ENCODE measurements around the gene PRKAA2.

The PRKAA2 gene

DNA sequence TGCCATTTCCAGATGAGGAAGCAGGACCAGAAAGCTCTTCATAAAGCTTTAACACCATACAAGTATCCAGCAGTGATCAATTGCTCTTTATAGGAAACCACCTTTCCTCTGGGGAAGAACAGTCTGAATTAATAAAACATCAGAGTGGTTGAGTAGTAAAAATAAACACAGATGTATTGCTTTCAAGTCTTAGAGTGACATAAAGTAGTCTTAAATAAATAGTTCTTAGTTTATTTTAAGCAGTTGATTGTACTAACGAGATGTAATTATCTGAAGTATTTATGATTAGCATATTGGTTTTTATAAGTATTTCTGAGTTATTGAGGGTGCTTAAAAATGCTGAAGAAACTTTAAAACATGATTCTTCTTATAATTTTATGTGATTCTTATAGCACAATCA, 67.0 kb downstream of the PRKAA2 start:
- DNase-seq (ENCODE audit: low read depth, low spot score) = no peak

DNA sequence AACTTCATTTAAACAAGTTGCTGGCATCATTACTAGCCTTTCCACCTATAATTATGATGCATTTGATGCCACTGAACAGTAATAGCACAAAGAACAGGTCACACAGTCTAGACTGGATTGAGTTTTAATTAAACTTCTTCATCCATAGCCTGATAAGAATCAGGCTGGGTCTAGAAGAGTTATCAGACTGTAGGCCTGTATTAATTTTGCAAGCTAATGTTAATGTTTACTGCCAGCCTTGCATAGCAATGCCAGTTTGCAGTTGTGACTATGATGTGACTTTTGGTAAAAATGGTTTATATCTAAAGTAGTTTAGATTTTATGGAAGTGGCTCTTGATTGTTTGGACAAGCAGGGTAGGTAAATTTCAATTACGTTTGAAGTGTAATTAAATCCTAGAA, 68.0 kb downstream of the PRKAA2 start:
- no peak for DNase-seq (ENCODE audit: low read depth, low spot score)

DNA sequence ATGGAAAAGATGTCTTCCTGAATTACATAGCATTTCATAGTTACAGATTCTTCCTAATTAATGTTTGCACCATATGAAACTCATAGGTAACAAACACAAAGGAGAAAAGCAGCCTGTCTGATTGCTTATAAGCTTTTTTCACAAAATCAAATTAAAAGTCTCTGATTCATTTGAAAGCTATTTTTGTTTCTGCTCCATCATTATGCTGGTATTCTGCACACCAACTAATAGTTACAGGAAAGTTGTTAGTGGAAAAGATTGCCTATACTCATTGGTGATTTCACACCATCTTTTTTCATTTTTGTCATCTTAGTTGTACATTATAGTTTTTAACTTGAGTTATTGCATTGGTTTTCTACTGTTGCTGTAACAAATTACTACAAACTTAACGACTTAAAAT, 70.0 kb downstream of the PRKAA2 start:
- no peak for DNase-seq (ENCODE audit: low read depth, low spot score)

DNA sequence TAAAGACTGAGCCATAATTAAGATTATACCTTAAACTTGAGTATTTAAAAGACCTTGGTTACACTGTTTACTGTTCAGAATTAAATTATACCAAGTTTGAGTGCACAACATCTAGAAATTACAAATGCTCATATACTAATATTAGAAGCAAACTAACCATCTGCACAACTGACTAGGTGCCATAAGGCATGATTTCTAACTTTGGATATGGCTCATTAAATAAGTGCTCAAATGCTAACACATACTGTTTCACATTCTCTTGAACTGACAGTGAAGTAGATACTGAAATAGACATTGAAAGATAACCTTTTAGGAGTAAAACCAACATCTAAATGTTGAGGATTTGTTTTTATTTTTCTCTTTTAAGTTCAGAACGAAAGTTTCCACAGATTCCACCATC, 74.1 kb downstream of the PRKAA2 start:
- DNase-seq (ENCODE audit: low read depth, low spot score) = no peak

DNA sequence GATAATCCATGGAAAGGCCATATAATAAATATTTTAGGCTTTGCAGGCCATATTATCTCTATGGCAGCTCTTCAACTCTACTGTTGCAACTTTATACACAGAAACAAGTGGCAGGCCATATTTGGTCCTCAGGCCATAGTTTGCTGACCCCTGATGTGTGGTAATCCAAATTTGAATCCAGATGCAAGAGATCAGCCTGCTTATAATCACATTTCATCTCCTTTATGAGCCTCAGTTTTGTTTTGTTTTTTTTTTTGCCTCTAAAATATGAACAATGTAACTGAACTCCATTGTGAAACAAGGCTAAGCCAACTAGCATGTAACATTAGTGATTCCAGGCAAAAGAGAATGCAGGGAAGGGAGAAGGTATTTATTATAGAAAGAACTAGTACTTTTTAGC, 81.6 kb downstream of the PRKAA2 start:
- no peak for DNase-seq (ENCODE audit: low read depth, low spot score)

DNA sequence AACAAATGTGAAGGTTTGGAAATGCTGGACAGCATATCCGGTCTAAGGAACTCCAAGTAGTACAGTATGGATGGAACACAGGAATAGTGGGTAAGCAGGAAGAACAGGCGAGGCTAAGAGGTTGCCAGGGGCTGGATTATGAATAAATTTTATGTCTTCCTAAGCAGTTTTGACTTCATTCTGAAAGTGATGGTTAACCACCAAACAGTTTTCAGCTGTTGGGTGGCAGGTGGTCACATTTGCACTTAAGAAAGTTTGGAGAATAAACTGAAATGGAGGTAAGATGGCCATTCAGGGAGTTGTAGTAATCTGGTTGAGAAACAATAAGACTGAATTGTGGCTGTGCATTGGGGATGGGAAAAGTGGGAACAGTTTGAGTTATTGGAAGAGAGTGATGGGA, 83.8 kb downstream of the PRKAA2 start:
- no peak for DNase-seq (ENCODE audit: low read depth, low spot score)

DNA sequence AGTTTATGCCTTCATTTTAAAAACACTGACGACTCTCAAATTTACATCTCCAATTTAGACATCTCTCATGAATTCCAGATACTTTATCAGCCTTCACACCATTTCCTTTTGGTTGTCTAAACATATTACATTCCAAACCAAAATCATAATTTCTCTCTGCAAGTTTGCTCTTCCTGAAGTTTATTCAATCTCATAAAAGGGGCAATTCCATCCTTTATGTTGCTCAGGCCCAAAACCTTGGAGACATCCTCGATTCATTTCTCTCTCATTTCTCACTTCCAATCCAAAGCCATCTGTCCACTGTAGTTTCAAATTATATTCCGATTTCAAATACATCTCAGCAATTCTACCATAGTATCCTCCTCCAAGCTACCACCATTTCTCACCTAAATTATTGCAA, 100.1 kb downstream of the PRKAA2 start:
- DNase-seq (ENCODE audit: low read depth, low spot score) = no peak

DNA sequence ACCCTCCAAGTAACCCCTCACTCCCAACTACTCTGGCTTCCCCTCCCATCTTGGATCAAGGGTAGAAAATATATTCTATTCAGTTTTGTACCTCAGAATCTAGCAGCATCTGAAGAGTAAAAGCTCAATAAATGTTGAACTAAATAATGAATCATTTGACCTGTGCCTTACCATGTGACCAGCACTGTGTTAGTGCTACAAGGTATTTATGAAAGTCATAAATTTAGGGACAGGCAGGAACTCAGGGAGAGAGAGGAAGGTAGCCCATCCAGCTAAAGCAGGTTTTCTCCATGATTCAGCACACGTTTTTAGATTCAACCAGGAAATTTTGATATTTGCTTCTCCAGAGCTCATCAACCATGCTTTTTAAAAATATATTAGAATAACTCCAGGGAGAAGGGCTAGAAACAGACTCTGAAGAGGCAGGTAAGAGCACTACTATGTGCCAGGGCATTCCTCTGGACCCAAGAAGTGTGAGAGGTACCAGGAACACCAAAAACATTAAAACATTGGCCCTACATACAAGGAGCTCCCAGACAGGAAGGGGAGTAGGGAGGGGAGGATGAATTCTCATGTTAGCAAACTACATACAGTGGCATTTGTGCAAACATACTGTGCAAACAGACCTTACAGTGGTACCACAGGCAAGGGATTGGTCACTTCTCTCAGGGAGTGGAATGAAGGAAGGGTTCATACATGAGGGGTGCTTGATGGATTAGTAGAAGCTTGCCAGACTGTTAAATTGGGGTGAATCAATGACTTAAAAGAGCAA, 109.8 kb downstream of the PRKAA2 start:
- DNase-seq (ENCODE audit: low read depth, low spot score) = no peak

DNA sequence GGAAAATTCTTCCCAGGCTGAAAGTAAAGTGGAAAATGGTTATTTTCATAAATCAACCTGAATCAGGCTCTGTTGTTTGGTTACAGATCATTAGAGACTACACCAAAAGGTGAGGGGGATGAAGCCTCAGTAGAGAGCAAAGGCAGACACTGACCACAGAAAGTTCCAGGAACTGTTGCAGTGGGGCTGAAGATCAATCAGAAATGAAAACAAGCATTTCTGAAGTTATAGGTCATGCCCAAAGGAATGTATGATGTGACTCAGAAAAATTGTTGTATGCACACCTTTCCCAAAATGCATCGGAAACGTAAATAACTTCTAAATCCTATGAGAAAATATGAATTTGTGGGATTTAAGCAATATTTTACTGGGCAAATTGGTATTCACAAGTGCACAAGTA, 110.8 kb downstream of the PRKAA2 start:
- DNase-seq (ENCODE audit: low read depth, low spot score) = no peak

DNA sequence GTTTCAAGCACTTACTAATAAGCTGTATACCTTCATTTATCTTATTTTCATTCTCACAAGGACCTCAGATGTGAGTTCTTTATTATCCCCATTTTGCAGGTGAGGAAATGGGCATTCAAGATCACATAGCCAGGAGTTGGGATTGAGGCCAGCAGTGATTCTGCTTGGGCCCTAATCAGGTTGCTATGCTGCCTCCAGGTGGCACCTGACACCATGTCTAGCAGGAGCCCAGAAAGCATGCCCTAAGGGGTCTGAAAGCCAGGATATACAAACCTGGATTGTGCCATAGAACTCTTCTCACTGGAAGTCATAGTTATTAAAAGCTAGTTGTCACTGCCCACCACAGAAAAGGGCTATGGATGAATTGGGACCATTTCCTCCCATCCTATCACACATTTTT, 113.0 kb downstream of the PRKAA2 start:
- no peak for DNase-seq (ENCODE audit: low read depth, low spot score)

DNA sequence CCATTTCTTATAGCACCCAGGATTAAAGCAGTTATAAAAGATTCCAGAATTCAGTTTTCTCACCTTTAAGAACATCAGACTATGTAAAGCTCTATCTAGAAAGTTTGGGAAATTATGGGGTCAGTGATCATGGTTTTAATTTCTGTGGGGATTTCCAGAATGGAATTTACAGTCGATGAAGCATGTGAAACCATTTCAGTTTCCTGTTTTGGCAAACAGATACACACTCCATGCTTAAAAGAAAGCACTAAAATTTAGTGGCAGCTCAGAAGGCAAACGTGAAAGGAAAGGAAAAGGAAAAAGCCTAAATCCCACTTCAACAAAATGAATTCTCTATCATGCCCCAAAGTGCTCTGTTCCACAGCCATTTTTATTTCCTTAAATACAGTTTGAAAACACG, 113.7 kb downstream of the PRKAA2 start:
- no peak for DNase-seq (ENCODE audit: low read depth, low spot score)
